Esophagus squamous epithelium (tissue), 4 donors: ENCODE results near the gene AP4M1.

ENCODE experiments used
- POLR2A ChIP-seq, 4 donors: fragments of 450-650 bp; IDR thresholded peaks; one replicate each; pipeline ENCODE4 v1.6.1; 2017; ENCODE audit warnings: antibody characterized with exemption in 4 of 4, mild to moderate bottlenecking in 4 of 4, moderate library complexity in 3 of 4
- TF ChIP-seq, protein P1 (sequence below), 6 experiments: fragments of 450-650 bp in 4 of 6; fragments of 200-600 bp in 2 of 6; sonication (generic) in 2 of 6; IDR thresholded peaks; one replicate each; pipeline ENCODE4 v1.5.1; 2016 to 2019; ENCODE audit warnings: antibody characterized with exemption in 6 of 6, mild to moderate bottlenecking in 4 of 6, moderate library complexity in 4 of 6

GRCh38 chr7:100093498-100093897 lies 7.9 kb upstream of the AP4M1 start:
- TF ChIP-seq, protein P1, sequence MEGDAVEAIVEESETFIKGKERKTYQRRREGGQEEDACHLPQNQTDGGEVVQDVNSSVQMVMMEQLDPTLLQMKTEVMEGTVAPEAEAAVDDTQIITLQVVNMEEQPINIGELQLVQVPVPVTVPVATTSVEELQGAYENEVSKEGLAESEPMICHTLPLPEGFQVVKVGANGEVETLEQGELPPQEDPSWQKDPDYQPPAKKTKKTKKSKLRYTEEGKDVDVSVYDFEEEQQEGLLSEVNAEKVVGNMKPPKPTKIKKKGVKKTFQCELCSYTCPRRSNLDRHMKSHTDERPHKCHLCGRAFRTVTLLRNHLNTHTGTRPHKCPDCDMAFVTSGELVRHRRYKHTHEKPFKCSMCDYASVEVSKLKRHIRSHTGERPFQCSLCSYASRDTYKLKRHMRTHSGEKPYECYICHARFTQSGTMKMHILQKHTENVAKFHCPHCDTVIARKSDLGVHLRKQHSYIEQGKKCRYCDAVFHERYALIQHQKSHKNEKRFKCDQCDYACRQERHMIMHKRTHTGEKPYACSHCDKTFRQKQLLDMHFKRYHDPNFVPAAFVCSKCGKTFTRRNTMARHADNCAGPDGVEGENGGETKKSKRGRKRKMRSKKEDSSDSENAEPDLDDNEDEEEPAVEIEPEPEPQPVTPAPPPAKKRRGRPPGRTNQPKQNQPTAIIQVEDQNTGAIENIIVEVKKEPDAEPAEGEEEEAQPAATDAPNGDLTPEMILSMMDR (IDR thresholded peaks at IDR 0.05) = no peak
- TF ChIP-seq POLR2A (IDR thresholded peaks at IDR 0.05) = no peak
